NT2/D1 (cell line): ENCODE data around the gene TOP2B.

Experiments
- YY1 ChIP-seq: IDR thresholded peaks from 2 replicates; pipeline ENCODE4 v1.6.1; 2011; ENCODE audit not compliant: insufficient read length, insufficient read depth
- ZNF274 ChIP-seq: IDR thresholded peaks from 2 replicates; pipeline ENCODE4 v1.6.1; 2011; ENCODE audit warnings: mild to moderate bottlenecking, low read depth, low read length

DNA sequence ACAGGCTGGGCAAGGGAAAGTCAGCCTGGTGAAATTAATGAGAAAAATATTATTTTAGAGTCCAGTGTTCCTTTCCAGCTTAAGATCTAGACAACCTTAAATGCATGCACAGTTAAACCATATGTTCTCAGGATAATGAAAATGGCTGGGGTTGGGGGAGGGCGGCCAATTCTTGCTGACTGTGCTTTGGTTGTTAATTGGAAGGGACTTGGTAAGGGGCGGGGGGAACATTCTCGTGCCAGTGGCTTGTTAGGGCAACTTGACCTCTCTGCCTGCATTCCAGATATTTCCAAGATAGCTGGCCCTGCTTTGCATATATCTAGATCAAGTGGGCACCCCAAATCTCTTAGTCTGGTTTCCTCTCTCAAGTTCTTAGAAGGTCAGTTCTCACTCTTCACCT, 112.5 kb downstream of the TOP2B start:
- TF ChIP-seq YY1 = no peak
- no peak for TF ChIP-seq ZNF274
